ENCODE data around the gene FMNL2. TPM values are rescaled to one million over a fixed set of nuclear protein-coding genes. Genes with fewer than 3 reads are reported as not detected.

Gene FMNL2
- total RNA-seq, 1 donor from 2014 or later, result 1.6 TPM

GRCh38 chr2:152549423-152549822 is 214.4 kb downstream of the FMNL2 start:
- intact Hi-C loops (cut with micrococcal nuclease), result no loop called here

DNA sequence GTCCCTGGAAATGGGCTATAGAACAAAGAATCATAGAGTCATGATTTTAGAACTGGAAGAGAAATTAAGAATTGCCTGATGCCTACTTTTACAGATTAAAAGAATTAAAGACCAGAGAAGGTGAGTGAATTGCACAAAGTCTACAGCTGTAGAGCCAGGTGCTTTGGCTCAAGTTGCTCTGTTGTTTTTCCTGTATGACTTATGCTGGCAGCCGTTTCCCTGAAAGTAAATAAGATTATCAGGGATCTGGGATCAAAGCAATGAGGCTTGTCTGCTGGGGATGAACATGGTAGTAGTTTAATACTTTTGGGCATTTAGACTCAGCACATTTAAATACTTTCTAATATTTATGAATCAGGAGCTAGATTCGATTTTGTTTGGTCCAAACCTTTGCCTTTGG is 215.4 kb downstream of the FMNL2 start:
- intact Hi-C loops (cut with micrococcal nuclease), result no loop called here

GRCh38 chr2:152552888-152553287 is 217.9 kb downstream of the FMNL2 start:
- intact Hi-C loops (cut with micrococcal nuclease), result no loop called here

GRCh38 chr2:152553518-152553917 is 218.5 kb downstream of the FMNL2 start:
- intact Hi-C loops (cut with micrococcal nuclease), result no loop called here

GRCh38 chr2:152555048-152555447 is 220.1 kb downstream of the FMNL2 start:
- intact Hi-C loops (cut with micrococcal nuclease), result no loop called here

GRCh38 chr2:152556506-152556905 is 221.5 kb downstream of the FMNL2 start:
- intact Hi-C loops (cut with micrococcal nuclease), result no loop called here

GRCh38 chr2:152557273-152557888 is 222.4 kb downstream of the FMNL2 start:
- intact Hi-C loops (cut with micrococcal nuclease), result no loop called here

- intact Hi-C loops (cut with micrococcal nuclease), result no loop called here
Observed at GRCh38 chr2:152558158-152558984, 223.4 kb downstream of the FMNL2 start.

DNA sequence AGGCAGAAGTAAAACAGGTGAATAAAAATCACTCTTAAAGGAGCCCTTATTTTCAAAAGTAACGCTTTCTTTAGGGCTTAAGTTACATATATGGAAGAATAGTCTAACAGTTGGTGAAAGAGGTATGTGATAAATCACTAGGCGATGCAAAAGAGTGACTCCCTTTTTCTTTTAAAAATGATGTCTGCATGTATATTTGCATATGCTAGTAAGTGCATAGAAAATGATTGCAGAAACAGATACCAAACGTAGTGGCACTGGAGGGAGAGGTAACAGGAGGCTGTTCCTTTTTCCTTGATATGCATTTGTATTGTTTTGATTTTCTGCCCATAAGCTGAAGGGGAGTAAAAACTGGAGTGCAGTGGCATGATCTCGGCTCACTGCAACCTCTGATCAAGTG is 224.0 kb downstream of the FMNL2 start:
- intact Hi-C loops (cut with micrococcal nuclease), result no loop called here

GRCh38 chr2:152560166-152560565 is 225.2 kb downstream of the FMNL2 start:
- intact Hi-C loops (cut with micrococcal nuclease), result no loop called here

DNA sequence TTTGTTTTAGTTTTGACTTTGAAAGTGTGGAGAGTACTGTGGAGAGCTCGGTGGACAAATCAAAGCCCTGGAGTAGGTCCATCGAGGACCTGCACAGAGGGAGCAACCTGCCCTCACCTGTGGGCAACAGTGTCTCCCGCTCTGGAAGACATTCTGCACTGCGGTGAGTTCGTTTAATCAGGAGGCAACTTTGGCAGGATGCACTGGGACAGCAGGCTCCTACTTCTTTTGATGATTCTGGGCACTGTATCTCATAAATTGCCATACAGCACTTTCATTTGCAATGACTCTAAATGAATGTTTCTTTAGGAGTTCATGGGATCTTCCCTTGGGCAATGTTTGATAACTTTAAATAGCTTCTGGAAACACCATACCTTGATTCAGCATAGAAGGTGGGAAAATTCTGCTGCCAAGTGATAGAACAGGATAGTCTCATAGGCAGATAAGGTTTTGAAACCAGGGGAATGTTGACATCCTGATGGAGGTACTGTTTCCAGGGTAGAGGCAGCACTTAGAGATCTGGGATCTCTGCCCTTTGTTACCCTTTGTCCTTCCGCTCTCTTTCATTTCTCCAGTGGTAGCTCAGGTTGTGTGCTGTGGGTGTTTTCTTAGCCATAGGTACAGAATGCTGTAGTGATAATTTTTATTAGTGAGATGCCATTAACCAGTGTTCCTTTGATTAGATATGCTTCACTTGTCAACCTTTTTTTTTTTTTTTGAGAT is 226.1 kb downstream of the FMNL2 start:
- intact Hi-C loops (cut with micrococcal nuclease), result no loop called here

GRCh38 chr2:152562198-152562884 is 227.4 kb downstream of the FMNL2 start:
- intact Hi-C loops (cut with micrococcal nuclease), result no loop called here

GRCh38 chr2:152563764-152564163 is 228.8 kb downstream of the FMNL2 start:
- intact Hi-C loops (cut with micrococcal nuclease), result no loop called here

DNA sequence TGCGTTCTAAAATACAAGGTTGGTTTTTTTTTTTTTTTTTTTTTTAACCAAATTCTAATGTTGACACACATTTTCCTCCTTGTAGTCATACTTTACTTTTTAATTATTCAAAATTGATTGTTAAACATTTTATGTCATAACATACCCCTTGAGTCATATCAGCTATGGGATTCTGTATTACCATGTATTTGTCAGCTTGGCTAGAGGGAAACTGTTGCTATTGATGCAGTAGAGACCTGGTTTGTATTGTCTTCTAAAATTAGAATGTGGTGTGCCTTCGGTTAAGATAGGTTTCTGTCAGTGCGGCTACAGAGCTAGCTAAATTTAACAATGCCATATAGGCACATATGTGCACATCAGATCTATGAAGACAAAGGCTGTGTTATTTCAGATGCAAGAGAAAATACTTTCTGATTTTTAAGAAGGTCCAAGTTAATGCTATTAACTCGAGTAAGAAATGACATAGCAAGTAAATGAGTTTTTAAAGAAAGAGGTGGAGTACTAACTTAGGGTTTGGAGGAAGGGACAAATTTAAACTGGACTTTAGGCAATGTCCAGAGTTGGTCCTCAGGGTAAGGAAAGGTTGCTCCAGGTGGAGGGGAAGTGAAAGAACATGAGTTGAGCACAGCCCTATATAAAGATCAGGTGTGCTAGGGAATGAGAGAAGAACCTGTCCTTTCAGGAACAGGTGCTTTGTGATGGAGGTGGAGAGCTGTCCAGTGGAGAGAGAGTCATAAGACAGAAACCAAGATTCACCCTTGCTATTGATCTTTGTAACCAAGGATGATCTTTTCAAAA is 230.0 kb downstream of the FMNL2 start:
- intact Hi-C loops (cut with micrococcal nuclease), result no loop called here

GRCh38 chr2:152565884-152566727 is 231.1 kb downstream of the FMNL2 start:
- intact Hi-C loops (cut with micrococcal nuclease), result no loop called here

DNA sequence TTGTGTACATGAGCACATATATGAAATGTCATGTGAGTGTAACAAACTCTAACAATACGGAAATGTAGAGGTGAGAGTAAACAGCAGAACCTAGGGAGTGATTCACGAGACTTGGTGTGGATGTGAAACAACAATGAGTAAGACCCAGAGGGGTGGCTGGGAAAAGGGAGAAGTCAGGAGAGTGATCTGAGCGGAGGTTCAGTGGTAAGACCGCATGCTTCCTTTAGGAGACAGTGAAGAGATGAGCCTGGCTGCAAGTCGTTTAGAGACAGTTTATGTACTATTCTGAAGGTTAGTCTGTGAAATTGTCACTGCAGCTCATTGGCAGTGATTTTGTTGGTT is 231.7 kb downstream of the FMNL2 start:
- intact Hi-C loops (cut with micrococcal nuclease), result no loop called here

GRCh38 chr2:152568531-152568930 is 233.6 kb downstream of the FMNL2 start:
- intact Hi-C loops (cut with micrococcal nuclease), result no loop called here

DNA sequence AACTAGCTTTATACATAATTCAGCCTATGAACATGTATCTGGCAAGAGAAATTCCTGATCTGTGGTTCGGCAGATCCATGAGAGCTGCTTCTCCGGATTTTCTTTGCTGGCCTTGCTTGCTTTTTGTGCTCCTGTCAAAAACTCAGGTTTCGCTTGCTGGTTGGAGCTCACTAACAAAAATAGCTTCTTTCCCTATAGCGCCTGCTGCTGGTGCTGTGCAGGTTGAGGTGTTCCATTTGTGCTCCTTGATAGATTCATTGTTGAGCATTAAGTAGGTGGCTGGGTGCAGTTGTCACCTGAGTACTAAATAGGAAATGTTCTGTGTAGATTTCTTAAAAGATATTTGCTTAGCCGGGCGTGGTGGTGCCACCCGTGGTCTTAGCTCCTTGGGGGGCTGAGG is 234.2 kb downstream of the FMNL2 start:
- intact Hi-C loops (cut with micrococcal nuclease), result no loop called here

- intact Hi-C loops (cut with micrococcal nuclease), result loop anchor here (5.0 to 10.0 kb wide), 3 partner anchors 64 to 394 kb away; partner anchors contain the start of genes FMNL2 and STAM2
Observed at GRCh38 chr2:152571048-152571766, 236.2 kb downstream of the FMNL2 start.
